NCI-H2171 (cell line): Measurements from ENCODE around the gene SLC39A10.
"Not testable (repeated sequence)": the region's sequence is repeated elsewhere in the genome, so short reads cannot be mapped to it uniquely, and the experiment has no call there.

Experiments
- DNase-seq: peaks from one replicate; lab custom pipeline; 2025; lab: John Stamatoyannopoulos, UW

Gene SLC39A10, protein sequence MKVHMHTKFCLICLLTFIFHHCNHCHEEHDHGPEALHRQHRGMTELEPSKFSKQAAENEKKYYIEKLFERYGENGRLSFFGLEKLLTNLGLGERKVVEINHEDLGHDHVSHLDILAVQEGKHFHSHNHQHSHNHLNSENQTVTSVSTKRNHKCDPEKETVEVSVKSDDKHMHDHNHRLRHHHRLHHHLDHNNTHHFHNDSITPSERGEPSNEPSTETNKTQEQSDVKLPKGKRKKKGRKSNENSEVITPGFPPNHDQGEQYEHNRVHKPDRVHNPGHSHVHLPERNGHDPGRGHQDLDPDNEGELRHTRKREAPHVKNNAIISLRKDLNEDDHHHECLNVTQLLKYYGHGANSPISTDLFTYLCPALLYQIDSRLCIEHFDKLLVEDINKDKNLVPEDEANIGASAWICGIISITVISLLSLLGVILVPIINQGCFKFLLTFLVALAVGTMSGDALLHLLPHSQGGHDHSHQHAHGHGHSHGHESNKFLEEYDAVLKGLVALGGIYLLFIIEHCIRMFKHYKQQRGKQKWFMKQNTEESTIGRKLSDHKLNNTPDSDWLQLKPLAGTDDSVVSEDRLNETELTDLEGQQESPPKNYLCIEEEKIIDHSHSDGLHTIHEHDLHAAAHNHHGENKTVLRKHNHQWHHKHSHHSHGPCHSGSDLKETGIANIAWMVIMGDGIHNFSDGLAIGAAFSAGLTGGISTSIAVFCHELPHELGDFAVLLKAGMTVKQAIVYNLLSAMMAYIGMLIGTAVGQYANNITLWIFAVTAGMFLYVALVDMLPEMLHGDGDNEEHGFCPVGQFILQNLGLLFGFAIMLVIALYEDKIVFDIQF

DNA sequence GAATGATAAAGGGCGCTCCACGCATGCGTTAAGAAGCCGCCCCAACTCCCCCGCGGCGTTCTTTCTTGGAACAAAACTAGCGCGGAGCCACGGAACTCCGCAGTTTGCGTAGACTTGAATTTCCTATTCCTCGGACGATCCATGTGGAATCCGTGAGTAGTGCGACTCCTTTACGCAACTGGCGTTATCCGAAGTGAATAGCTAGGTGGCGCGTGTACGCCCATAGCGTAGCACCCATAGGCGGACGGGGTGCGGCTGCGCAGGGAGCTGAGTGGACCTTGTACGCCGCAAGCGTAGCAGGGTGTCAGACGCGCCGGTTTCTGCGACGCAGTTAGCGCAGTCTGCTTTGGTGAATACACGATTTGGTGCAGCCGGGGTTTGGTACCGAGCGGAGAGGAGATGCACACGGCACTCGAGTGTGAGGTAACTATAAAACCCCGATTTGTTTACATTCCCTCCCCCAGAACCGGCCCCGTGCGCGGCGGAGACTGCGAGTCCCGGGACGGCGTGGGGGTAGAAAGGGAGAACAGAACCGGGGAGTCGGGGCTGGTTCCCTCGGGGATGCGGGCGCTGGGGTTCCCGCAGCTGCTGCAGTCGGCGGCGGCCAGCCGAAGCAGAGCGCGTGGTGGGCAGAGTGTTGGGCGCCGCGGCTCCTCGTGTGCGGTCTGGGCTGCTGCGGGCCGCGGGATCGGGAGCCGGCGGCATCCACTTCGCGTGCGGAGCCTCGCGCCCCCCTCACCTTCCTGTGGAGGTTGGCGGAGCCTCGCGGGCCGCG is at the start of gene SLC39A10:
Gene SLC39A10 (plus strand): TSS at position 368 of the 775 bp plus-strand sequence. CDS start 22,817 bp downstream, outside the sequence.
- peak; percentile 98 for DNase-seq

DNA sequence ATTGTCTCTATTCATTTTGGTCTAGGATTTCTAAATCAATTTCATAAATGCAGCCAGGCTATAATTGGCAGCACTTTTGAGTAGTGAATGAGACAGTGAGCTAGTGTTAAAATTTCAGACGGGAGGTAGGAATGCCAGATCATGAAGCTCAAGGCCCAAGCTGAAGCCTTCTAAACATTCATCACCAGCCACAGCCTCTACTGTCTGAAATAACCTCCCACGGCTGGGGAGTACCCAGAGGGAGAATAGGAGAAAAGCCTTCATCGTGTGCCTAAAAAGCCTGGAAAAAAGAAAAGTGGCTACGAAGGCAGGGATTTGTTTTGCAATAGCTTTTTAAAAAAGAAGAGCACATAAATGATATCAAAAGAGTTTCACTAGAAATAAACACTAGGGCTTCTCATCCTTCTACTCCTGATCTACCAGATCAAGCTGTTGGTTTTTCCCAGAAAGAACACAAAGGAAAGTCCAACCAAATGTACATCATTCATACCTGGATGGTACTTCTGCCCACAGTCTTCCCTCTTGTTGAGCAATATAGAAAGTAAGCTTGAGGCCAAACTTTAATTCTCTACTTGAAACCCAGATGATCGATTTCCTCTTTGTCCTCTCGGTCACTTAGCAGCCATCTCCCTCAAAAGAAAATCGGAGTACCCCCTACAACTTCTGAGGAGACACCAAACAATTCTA is 48.1 kb upstream of the SLC39A10 start:
- no peak for DNase-seq

DNA sequence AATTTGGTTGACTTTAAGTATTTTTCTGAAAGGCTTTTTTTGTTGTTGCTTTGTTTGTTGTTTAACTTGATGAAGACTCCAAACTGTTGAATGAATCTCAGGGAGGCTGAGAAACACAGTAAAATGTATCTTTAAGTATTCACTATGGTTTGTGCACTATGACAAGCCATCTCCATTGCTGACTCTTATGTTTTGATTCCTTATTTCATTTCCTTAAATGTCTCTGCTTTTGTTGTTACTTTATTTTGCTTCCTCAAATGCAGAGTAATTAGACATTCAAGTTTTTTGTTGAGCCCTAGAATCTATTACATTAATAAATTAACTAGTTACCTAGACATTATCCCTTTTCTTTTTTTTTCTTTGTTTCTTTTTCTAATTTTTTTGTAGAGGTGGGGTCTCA is 46.3 kb upstream of the SLC39A10 start:
- DNase-seq, result no peak

DNA sequence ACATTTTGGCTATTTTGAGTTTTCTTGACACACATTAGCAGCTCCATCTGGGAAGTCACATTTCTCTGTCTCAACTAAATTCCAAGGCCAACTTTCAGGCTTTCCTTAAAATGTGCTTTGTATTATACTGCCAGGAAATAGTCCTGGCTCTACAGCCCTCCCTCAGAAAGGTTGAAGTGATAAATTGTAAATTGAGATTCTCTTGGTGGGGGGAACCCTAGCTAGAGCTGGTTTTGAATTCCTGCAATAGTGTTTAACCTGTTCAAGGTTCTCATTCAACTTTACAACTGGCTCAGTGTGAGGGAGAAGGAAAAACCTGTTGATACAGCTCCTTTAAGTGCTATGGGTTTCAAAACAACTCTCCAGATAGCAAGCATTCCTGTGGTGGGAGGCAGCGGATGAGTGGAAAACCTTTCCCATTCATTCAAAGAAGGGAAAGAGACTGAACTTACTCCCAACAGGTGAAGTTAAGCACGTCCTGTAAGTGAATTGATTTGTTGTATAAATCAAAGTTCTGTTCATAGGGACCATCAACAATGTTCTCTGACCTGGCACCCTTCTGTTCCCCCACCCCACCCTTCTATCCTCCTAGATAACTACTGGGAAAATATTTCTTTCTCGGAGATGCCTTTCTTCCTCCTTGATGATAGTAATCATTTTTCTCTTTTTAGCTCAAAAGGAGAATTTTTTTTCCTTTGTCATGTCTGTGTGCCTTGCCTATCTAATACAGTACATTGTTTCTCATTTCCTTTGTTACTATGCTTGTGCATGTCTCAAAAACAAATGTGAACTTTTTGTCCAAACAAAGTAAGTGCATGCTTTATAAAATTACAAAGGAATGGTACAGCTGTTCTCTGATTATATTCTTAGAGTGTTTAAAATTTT is 44.2 kb upstream of the SLC39A10 start:
- DNase-seq, result no peak

DNA sequence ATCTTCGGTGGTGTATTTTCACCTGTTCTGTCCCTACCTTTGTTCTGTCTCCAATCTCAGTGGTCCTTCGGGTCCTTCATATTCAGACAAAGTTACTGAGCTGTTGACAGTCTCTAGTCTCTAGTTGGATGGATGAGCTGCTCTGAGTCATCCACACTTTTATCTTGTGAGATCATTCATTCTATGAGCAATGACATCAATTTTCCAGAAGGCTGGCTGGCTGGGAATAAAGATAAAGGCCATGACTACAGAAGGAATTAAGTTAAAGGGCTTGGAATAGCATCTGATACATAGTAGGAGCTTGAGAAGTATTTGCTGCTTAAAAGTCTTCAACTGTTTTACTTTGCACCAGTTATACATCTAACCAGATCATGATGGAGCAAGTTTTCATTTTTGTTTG is 43.1 kb upstream of the SLC39A10 start:
- DNase-seq, result no peak

DNA sequence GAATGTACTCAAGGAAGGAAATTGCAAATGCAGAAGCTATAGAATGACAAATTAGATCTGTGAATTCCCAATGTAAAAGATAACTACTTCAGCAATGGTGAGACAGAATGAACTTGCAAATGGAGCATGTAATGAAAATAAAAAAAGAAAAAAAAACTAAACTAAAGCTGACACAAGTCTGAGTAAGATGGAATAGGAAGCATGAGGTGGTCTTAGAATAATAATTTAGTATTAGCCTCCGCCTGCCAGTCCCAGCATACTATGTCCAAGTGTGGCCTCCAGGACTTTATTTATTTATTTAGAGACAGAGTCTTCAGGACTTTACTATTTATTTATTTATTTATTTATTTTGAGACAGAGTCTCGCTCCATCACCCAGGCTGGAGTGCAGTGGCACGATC is 37.4 kb upstream of the SLC39A10 start:
- DNase-seq, result no peak

DNA sequence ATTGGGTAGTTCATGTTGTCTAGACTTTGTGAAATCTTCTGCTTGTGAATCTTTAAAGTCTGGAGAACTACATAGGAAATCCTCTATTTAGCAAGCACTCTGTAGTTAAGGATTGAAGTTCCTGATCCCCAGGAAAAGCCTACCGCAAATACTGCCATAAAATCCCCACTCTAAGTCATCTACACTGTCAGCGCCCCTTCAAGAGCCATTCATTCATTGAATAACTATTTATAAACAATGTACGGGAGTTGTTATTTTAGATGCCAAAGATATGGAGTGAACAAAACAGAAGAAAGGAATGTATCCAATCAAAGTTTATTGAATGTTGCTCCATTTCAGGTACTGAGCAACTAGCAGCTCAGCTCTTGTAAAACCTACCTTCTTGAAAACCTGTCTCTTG is 36.5 kb upstream of the SLC39A10 start:
- no peak for DNase-seq

DNA sequence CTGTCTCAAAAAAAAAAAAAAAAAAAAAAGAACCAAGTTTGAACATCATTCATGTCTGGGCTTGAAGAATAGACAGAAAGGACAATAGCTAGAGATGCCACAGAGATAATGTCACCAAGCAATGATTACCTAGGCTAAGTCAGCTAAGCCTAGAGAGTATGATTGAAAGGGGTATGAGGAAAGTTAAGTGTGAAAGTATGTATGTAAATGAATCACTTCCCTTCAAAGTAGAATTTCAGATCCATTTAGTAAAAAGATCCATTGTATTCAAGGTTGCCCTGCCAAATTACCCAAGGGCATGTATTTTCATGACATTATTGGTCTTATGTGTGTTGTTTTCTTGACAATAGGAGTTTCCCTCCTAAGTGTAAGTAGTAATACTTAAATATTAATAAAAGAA is 34.1 kb upstream of the SLC39A10 start:
- DNase-seq, result no peak

DNA sequence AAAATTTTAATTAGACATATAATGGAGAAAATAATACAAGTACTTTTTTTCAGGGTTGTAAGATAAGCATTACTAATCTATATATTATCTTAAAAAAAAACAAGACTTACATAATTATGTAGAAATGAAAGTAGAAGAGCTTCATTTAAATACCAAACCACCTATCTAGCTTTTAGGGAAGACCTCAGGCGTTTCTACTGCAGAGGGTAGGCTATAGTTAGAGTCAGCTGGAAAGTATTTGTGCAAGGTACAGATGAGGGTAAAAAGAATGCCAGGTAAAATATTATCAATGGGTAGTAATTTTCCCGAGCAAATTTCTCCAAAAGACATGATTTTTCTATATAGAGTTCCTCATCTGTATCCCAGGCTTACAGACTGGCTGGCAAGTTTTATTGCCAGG is 30.5 kb upstream of the SLC39A10 start:
- DNase-seq, result no peak

DNA sequence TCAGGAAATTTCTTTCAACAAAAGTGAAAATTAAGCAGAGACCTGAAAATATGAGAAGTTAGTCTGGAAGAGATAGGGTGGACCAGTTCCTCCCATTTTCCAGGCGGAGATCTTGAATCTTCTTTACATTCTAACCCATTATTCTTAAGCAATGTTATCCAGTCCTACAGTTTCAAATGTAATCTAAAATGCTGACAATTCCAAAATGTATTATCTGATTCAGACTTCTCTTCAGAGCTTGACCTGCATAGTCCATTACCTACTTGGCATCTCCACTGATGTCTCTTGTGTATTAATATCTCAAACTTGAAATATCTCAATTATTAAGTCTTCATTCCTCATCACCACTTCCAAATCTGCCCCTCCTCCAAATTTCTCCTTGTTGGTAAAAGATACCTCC is 28.4 kb upstream of the SLC39A10 start:
- DNase-seq, result no peak

DNA sequence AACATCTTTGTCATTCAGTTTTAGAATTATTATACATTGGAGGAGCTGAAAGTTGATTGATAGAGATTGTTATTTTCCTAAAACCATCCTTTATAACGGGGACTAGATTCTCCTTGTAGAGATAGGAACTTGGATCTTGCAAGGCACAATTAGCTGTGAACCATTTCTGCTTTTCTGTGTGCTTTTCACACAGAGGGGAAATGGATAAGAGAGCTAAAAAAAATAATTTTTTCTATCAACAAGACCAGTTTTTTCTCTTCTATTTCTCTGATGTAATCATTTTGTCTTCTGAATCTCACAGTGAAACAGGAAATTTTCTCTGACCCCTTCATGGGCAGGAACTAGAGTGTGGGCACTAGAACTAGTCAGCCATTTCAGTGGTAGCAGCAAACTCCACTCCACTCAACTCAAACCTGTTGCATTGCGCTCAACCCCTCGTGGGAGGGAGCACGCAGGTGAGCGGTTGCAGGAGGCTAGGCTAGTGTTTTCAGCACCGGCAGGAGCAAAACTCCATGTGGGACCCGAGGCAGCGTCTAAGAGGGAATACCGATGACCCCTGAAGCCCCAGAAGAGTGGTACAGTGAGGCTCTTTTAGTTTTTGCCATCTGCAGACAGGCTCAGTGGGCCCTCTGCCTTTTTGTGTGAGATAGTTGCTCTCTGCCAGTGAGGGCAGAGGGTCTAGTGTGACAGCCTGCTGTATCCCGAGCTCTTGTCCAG is 24.0 kb upstream of the SLC39A10 start:
- DNase-seq, result no peak

DNA sequence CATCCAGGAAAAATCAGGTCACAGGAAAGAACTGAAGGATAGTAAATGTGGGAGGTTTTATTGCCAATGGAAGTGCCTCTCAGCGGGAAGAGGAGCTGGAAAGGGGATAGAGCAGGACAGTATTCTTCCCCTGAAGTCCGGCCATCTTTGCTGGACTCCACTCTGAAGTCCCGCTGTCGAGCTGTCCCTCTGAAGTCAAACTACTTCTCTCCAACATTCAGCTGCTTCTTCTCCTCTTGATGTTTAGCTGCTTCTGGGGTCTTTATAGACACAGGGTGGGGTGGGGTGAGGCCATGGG is 23.5 kb upstream of the SLC39A10 start:
- no peak for DNase-seq

DNA sequence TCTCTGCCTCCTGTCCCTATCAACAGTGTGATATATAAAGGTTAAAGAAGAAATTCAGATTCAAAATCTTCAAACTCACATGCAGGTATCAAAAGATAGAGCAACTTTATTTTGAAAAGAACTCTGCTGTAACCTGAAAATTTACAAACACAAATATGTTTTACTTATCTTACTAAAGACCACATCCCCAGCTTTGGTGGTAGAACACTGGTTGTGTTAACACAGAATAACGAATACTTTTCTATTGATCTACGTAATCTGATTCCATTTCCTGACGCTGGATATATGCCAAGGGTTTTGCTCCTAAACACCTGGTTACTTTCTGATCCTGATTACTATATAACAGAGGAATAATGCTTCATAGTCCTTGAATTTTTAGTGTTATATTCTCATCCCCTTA is 23.1 kb upstream of the SLC39A10 start:
- DNase-seq, result peak; percentile 43

DNA sequence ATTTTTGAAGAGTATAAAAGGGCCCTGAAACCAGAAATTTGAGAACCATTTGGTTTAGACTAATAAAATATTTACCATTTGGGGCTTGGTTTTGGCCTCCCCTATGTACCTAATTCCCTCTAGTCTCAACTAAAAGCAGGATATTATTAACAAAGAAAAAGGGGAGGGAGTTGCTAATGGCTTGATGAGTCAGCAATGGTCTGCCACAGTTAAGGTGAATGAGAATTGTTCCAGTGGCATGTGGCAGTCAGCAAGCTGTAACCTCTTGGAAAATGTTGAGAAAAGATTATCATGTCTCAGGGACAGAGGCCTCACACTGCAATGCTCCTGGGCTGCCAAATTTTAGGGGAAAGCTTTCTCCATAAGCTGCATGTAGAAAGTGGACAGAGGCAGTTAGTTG is 20.1 kb upstream of the SLC39A10 start:
- DNase-seq, result no peak

DNA sequence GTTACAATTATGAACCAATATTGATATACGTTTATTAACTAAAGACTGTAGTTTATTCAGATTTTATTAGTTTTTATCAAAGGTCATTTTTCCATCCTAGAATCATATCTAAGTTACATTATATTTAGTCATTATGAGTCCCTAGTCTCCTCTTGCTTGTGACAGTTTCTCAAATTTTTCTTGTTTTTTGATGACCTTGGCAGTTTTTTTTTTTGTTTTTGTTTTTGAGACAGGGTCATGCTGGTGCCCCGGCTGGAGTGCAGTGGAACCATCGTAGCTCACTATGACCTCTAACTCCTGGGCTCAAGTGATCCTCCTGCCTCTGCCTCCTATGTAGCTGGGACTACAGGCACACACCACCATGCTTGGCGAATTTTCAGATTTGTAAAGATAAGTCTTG is 18.3 kb upstream of the SLC39A10 start:
- no peak for DNase-seq

DNA sequence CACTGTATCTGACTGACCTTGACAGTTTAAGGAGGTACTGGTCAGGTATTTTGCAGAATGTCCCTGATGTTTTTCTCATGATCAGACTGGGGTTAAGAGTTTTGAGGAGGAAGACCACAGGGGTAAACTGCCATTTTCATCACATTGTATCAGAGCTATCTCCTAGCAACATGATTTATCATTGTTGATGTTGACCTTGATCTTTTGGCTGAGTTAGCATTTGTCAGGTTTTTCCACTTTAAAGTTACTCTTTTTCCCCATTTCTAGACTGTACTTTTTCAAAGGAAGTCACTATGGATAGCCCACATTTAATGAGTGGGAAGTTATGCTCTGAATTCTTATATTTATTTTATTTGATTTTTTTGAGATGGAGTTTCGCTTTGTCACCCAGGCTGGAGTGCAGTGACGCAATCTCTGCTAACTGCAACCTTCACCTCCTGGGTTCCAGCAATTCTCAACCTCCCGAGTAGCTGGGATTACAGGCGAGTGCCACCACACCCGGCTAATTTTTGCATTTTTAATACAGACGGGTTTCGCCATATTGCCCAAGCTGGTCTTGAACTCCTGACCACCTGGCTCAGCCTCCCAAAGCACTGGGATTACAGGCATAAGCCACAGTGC is 17.7 kb upstream of the SLC39A10 start:
- DNase-seq, result no peak

DNA sequence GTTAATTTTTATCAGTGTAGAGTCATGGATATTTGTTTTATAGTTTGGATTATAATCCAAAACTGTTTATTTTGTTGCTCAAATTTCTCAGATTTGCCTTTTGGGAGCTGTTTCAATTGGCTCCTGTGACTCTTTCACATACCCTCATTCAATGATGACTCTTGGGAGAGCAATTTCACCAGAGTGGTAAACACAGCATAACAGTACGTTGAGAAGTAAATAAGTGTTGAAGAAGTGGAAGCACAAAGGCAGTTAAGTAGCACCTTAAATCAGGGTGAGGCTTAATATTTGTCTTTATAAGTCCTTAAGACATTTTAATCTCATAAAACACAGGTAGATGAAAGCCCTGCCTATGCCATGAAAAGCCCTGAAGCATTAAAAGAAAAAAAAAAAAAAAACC is 17.1 kb upstream of the SLC39A10 start:
- no peak for DNase-seq

DNA sequence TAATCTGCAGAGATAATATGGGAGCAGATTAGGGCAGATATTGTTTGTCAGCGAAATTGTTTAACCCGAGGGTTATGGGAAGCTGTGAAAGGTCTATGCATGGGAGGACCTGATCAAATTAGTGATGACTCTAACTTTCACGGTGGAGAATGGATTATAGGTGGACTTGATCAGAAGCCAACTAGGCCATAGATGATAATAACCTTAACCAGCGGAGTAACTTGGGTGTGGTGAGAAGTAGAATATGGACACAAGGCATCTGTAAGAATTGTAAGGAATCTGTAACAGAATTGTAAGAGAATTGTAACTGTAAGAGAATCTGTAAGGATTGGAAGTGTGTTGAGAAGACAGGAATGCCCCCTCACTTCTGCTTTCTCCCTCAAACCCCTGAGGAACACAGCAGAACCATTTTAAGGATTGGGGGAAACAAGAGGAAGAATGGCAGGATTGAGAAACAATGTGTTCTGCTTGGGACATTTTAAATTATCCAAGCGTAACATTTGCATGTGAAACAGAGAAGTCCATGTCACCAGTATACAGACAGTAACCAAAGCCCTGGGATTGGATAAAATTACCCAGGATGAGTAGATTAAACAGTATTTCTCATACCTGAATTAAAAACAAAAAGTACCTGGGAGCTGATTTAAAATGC is 14.9 kb upstream of the SLC39A10 start:
- DNase-seq, result no peak

DNA sequence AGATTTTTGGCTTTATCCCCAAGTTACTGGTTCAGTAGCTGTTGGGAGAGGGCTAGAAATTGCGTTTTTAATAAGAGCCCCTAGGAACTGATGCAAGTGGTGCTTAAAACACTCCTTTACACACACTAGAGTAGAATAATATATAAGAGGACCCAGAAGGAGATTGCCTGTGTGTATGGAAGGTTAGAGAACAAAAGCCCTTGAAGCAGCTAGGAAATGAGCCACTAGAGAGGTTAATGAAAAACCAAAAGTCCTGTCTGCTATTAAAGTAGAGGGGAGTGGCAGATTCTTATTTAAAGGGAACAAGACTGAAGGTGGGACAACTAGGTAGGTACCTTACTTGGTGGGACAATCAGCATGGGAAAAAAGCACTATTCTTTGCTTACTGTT is 14.4 kb upstream of the SLC39A10 start:
- DNase-seq, result no peak

DNA sequence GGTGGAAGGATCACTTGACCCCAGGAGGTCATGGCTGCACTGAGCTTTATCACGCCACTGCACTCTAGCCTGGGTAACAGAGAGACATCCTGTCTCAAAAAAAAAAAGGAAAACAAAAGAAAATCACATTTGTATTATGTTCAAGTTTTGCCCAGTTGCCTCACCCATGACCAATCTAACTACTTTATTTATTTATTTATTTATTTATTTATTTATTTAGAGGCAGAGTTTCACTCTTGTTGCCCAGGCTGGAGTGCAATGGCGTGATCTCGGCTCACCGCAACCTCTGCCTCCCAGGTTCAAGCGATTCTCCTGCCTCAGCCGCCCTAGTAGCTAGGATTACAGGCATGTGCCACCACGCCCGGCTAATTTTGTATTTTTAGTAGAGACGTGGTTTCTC is 12.3 kb upstream of the SLC39A10 start:
- DNase-seq, result not testable (repeated sequence)
